Calu3 (cell line): ENCODE data around the gene SPG7. TPM values are rescaled to one million over a fixed set of nuclear protein-coding genes. Genes with fewer than 3 reads are reported as not detected.

ENCODE experiments used
- BruUV-seq: library from RNA; stranded (reverse); fragments of 400-500 nt; replicated peaks from 2 replicates; lab custom pipeline; 2021; lab: Mats Ljungman, UMichigan
- CTCF ChIA-PET: fragments of 300-600 bp; sonication (Branson Sonifier 250); formaldehyde crosslinking; loops from one replicate; lab custom pipeline; 2022; ENCODE audit warnings: antibody characterized with exemption; lab: Charles Lee
- DNase-seq: peaks from one replicate; pipeline ENCODE4 v3.0.0; 2022
- H3K27ac Mint-ChIP-seq: one replicate; pipeline ENCODE4 v1.8.0; 2022; ENCODE audit warnings: mixed read lengths; ENCODE audit not compliant: unreplicated experiment
- H3K27me3 Mint-ChIP-seq: one replicate; pipeline ENCODE4 v1.8.0; 2022; ENCODE audit warnings: mixed read lengths; ENCODE audit not compliant: unreplicated experiment
- H3K36me3 Mint-ChIP-seq: one replicate; pipeline ENCODE4 v1.8.0; 2022; ENCODE audit warnings: mild to moderate bottlenecking, moderate library complexity, mixed read lengths; ENCODE audit not compliant: insufficient read depth, unreplicated experiment
- H3K4me1 Mint-ChIP-seq: one replicate; pipeline ENCODE4 v1.8.0; 2022; ENCODE audit warnings: mild to moderate bottlenecking, low read depth, mixed read lengths; ENCODE audit not compliant: unreplicated experiment
- H3K4me3 Mint-ChIP-seq: one replicate; pipeline ENCODE4 v1.8.0; 2022; ENCODE audit warnings: mild to moderate bottlenecking, low read depth, moderate library complexity, mixed read lengths; ENCODE audit not compliant: unreplicated experiment
- H3K9me3 Mint-ChIP-seq: one replicate; pipeline ENCODE4 v1.8.0; 2022; ENCODE audit warnings: low read depth, mixed read lengths; ENCODE audit not compliant: unreplicated experiment
- CTCF ChIP-seq: fragments of 200-600 bp; IDR thresholded peaks from one replicate; pipeline ENCODE4 v1.8.0; 2022; ENCODE audit warnings: antibody characterized with exemption; ENCODE audit not compliant: unreplicated experiment
- intact Hi-C: fragments of 100-400 bp; cut with micrococcal nuclease; formaldehyde crosslinking; loops from one replicate; pipeline ENCODE4 v1.10.0; 2022; ENCODE audit not compliant: unreplicated experiment
- total RNA-seq: library from RNA; stranded (reverse); gene quantifications from 2 replicates; pipeline ENCODE4 v1.2.3, GENCODE V29; 2022

The SPG7 gene
- total RNA-seq, 1 experiment from 2014 or later: 174 TPM

DNA sequence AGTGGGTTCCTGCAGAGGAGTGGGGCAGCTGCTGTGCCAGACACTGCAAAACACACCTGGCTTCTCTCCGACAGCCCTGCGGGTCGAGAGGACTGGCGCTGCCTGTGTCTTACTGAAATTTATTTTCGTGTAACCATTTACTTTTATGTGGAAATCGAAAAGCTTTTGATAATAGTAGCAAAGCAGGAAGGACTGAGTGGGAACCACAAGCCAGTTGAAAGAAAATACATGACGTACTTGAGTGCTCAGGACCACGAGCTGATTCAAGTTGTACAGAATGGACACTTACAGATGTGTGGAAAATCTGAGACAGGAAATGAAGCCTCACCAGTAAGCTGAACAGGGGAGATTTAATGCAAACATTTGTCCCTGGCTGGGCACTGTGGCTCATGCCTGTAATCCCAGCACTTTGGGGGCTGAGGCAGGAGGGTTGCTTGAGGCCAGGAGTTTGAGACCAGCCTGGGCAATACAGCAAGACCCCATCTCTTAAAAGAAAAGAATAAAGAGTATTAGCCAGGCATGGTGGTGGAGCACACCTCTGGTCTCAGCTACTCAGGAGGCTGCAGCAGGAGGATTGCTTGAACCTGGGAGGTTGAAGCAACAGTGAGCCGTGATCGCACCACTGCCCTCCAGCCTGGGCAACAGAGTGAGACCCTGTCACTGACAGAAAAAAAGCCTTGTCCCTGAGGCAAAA is 41.0 kb downstream of the SPG7 start:
- H3K27me3 Mint-ChIP-seq: no peaks in the 10 kb centered on the region
- no peak for TF ChIP-seq CTCF
- H3K4me1 Mint-ChIP-seq: no peaks in the 10 kb centered on the region
- intact Hi-C loops: no loop called here
- DNase-seq: no peak
- no peaks in the 10 kb centered on the region for H3K9me3 Mint-ChIP-seq
- no peak overlapping the region for H3K4me3 Mint-ChIP-seq
- BruUV-seq: no TSS peak
- H3K36me3 Mint-ChIP-seq: peaks cover 69% of the 10 kb centered on the region
- CTCF ChIA-PET: no interaction called here
- no peak overlapping the region for H3K27ac Mint-ChIP-seq

GRCh38 chr16:89550421-89551007 is 42.3 kb downstream of the SPG7 start:
- intact Hi-C loops: no loop called here
- H3K4me3 Mint-ChIP-seq: no peak overlapping the region
- no peaks in the 10 kb centered on the region for H3K4me1 Mint-ChIP-seq
- no TSS peak for BruUV-seq
- CTCF ChIA-PET: no interaction called here
- no peaks in the 10 kb centered on the region for H3K9me3 Mint-ChIP-seq
- no peak for TF ChIP-seq CTCF
- no peak for DNase-seq
- H3K27me3 Mint-ChIP-seq: no peaks in the 10 kb centered on the region
- peaks cover 72% of the 10 kb centered on the region for H3K36me3 Mint-ChIP-seq
- H3K27ac Mint-ChIP-seq: no peak overlapping the region

GRCh38 chr16:89552329-89552728 is 44.1 kb downstream of the SPG7 start:
- CTCF ChIA-PET: no interaction called here
- no peaks in the 10 kb centered on the region for H3K9me3 Mint-ChIP-seq
- H3K4me1 Mint-ChIP-seq: no peaks in the 10 kb centered on the region
- TF ChIP-seq CTCF: no peak
- no TSS peak for BruUV-seq
- intact Hi-C loops: no loop called here
- no peak for DNase-seq
- peak overlapping the region; percentile 52 for H3K27ac Mint-ChIP-seq
- H3K27me3 Mint-ChIP-seq: no peaks in the 10 kb centered on the region
- H3K36me3 Mint-ChIP-seq: peaks cover 79% of the 10 kb centered on the region
- no peak overlapping the region for H3K4me3 Mint-ChIP-seq

DNA sequence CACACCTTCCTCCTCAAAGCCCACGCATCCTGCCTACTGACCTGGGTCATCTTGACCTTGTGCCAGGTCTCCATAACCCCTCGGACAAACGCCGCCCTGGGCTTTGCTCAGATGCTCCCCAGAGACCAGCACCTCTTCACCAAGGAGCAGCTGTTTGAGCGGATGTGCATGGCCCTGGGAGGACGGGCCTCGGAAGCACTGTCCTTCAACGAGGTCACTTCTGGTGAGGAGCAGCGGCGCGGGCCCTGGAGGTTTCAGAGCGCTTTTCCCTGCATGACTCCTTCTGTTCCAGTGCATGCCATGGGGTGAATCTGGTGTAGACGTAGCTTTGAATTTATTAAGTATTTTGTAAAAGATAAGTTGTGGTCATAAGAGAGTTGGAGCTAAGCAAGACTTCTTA is 44.7 kb downstream of the SPG7 start:
- Mint-ChIP-seq H3K9me3 (no peaks in the 10 kb centered on the region), H3K27me3 (no peaks in the 10 kb centered on the region), H3K4me3 (no peak overlapping the region), H3K4me1 (no peaks in the 10 kb centered on the region), H3K36me3 (peaks cover 85% of the 10 kb centered on the region), H3K27ac (peak overlapping the region; percentile 52)
- intact Hi-C loops: no loop called here
- TF ChIP-seq CTCF: no peak
- CTCF ChIA-PET: no interaction called here
- DNase-seq: no peak
- no TSS peak for BruUV-seq
